Right lobe of liver (tissue), 6 donors: ENCODE data around the gene VAV2. TPM values are rescaled to one million over a fixed set of nuclear protein-coding genes. Genes with fewer than 3 reads are reported as not detected.

ENCODE experiments used
- ATAC-seq, 4 donors: fragments of 200-7000 bp; cut with Tn5 transposase; one replicate each; pipeline ENCODE4 v1.9.1; 2020; ENCODE audit warnings: mild to moderate bottlenecking in 4 of 4, moderate library complexity in 4 of 4
- DNase-seq, 3 donors: peaks; one replicate each; pipeline ENCODE4 v3.0.0-alpha.2; 2020
- H3K27ac ChIP-seq, 3 donors: fragments of 200-600 bp; one replicate each; pipeline ENCODE4 v1.8.0; 2022
- H3K27me3 ChIP-seq, 2 donors: fragments of 200-600 bp; one replicate each; pipeline ENCODE4 v1.8.0; 2022
- H3K36me3 ChIP-seq, 4 donors: fragments of 200-600 bp; sonication (generic) in 1 of 4; one replicate each; pipeline versions ENCODE4 v1.5.1 to v1.8.0; 2017 to 2022; ENCODE audit warnings: control low read depth in 1 of 4
- H3K4me1 ChIP-seq, 4 donors: fragments of 200-600 bp; sonication (generic) in 1 of 4; one replicate each; pipeline versions ENCODE4 v1.5.1 to v1.8.0; 2017 to 2022; ENCODE audit warnings: control low read depth in 1 of 4
- H3K4me3 ChIP-seq, 3 donors: fragments of 200-600 bp; one replicate each; pipeline ENCODE4 v1.8.0; 2022
- H3K9me3 ChIP-seq, 4 donors: fragments of 200-600 bp; sonication (generic) in 1 of 4; one replicate each; pipeline versions ENCODE4 v1.5.1 to v1.8.0; 2017 to 2022; ENCODE audit warnings: control low read depth in 1 of 4
- CTCF ChIP-seq, 4 donors: fragments of 200-600 bp in 3 of 4; fragments of 450-650 bp in 1 of 4; IDR thresholded peaks; one replicate each; pipeline versions ENCODE4 v1.5.1 to v1.8.0; 2016 to 2022; ENCODE audit warnings: antibody characterized with exemption in 4 of 4, mild to moderate bottlenecking in 2 of 4
- POLR2A ChIP-seq: fragments of 450-650 bp; IDR thresholded peaks from one replicate; pipeline ENCODE4 v1.6.1; 2017; ENCODE audit warnings: antibody characterized with exemption, mild to moderate bottlenecking
- WGBS: methylation state at CpG from one replicate; pipeline ENCODE4 v1.1.6; 2018; ENCODE audit warnings: low coverage, low lambda C conversion rate; ENCODE audit not compliant: insufficient coverage; ENCODE audit errors: missing lambda C conversion rate; 5-methylcytosine and 5-hydroxymethylcytosine counted together
- intact Hi-C, 2 donors: fragments of 100-400 bp; cut with DNase I; formaldehyde crosslinking; loops; one replicate each; pipeline versions ENCODE4 v1.11.2 to v1.14.1; 2022
- total RNA-seq, 6 experiments: library from RNA; depleted of rRNA in 2 of 6; stranded (reverse); fragments of >200 nt in 2 of 6; fragmentation: NEBNext Ultra II Directional in 3 of 6; extraction: Animal tissue kit (Norgen Biotek cat#: 25700) in 3 of 6; gene quantifications; one replicate each; pipeline versions ENCODE4 v1.1.0 to v1.2.4, GENCODE V29; 2016 to 2023
- donor health status: DM: no; HTN: yes; CAD: no.
- donor health status: DM: no; HTN: no; CAD: no.
- donor health status: DM: no; HTN: no; CAD: no.
- donor health status: DM: no; HTN: yes; CAD: no.
- donor health status: DM: no; HTN: yes; CAD: no.

The VAV2 gene
- total RNA-seq, 6 experiments from 2014 or later = 30.1 to 44.3 (median 34.9) TPM

GRCh38 chr9:134010310-134011173, 18.4 kb upstream of the VAV2 start:
- intact Hi-C loops = no loop called here
- Histone ChIP-seq H3K36me3 (no peaks in the 10 kb centered on the region), H3K4me3 (no peak overlapping the region), H3K27ac (peak overlapping the region in 1 of 3 donors; percentile 79), H3K9me3 (no peaks in the 10 kb centered on the region), H3K4me1 (peaks cover 0 to 18% (median 0%) of the 10 kb centered on the region in 4 donors), H3K27me3 (no peaks in the 10 kb centered on the region)
- WGBS = 6% methylated on average over 6 of the region's 20 CpGs
- peak in 2 of 3 donors; percentile 79 for DNase-seq
- TF ChIP-seq POLR2A (no peak), CTCF (IDR thresholded peaks at IDR 0.05) (no peak)
- ATAC-seq = peak in 3 of 4 donors; percentile 67 to 92 (median 91)

- ATAC-seq = no peak
- 86% methylated on average over 5 of the region's 9 CpGs for WGBS
- Histone ChIP-seq H3K36me3 (no peaks in the 10 kb centered on the region), H3K27me3 (no peaks in the 10 kb centered on the region), H3K9me3 (no peaks in the 10 kb centered on the region), H3K27ac (no peak overlapping the region), H3K4me1 (peaks cover 0 to 18% (median 0%) of the 10 kb centered on the region in 4 donors), H3K4me3 (no peak overlapping the region)
- intact Hi-C loops = no loop called here
- TF ChIP-seq POLR2A = no peak
- TF ChIP-seq CTCF (IDR thresholded peaks at IDR 0.05) = no peak
- no peak for DNase-seq
Measured at GRCh38 chr9:134007571-134007970, 15.4 kb upstream of the VAV2 start.

GRCh38 chr9:134007150-134007549, 15.0 kb upstream of the VAV2 start:
- H3K27me3 ChIP-seq = no peaks in the 10 kb centered on the region
- ATAC-seq = no peak
- WGBS = 50% methylated on average over 4 of the region's 6 CpGs
- no peak overlapping the region for H3K4me3 ChIP-seq
- no peak overlapping the region for H3K27ac ChIP-seq
- no peaks in the 10 kb centered on the region for H3K9me3 ChIP-seq
- peaks cover 0 to 18% (median 0%) of the 10 kb centered on the region in 4 donors for H3K4me1 ChIP-seq
- intact Hi-C loops = no loop called here
- TF ChIP-seq POLR2A = no peak
- TF ChIP-seq CTCF (IDR thresholded peaks at IDR 0.05) = no peak
- H3K36me3 ChIP-seq = no peaks in the 10 kb centered on the region
- DNase-seq = no peak

- Histone ChIP-seq H3K4me1 (peaks cover 0 to 8% (median 0%) of the 10 kb centered on the region in 4 donors), H3K27me3 (no peaks in the 10 kb centered on the region), H3K9me3 (no peaks in the 10 kb centered on the region), H3K4me3 (no peak overlapping the region), H3K27ac (no peak overlapping the region), H3K36me3 (no peaks in the 10 kb centered on the region)
- intact Hi-C loops = no loop called here
- TF ChIP-seq CTCF (IDR thresholded peaks at IDR 0.05) (no peak), POLR2A (no peak)
- ATAC-seq = no peak
- DNase-seq = no peak
- 100% methylated on average over 1 of the region's 8 CpGs for WGBS
Measured at GRCh38 chr9:134005381-134005780, 13.3 kb upstream of the VAV2 start.
